IMR-90 (cell line): ENCODE results near the gene C1GALT1. TPM values are rescaled to one million over a fixed set of nuclear protein-coding genes. Genes with fewer than 3 reads are reported as not detected.

Experiments used
- ATAC-seq: fragments of 200-7000 bp; cut with Tn5 transposase; 2 replicates; pipeline ENCODE4 v1.9.1; 2020; ENCODE audit warnings: low read depth, mild to moderate bottlenecking, moderate library complexity
- BruUV-seq: library from RNA; stranded (reverse); fragments of 400-500 nt; replicated peaks from 2 replicates; lab custom pipeline; 2021; lab: Mats Ljungman, UMichigan
- CTCF ChIA-PET: fragments of 300-600 bp; formaldehyde crosslinking; extraction: SDS; loops from one replicate; lab custom pipeline; 2021; ENCODE audit warnings: antibody characterized with exemption; lab: Yijun Ruan, JAX
- POLR2A ChIA-PET: fragments of 300-600 bp; sonication (Branson Sonifier 250); formaldehyde crosslinking; loops from one replicate; lab custom pipeline; 2022; ENCODE audit warnings: antibody characterized with exemption; ENCODE audit not compliant: unreplicated experiment; lab: Charles Lee
- DNase-seq: peaks from one replicate; pipeline ENCODE4 v3.0.0; 2013
- H2AFZ ChIP-seq: replicated peaks from 2 replicates; pipeline ENCODE3; 2013; ENCODE audit warnings: low read length, mild to moderate bottlenecking; ENCODE audit not compliant: poor library complexity
- H2AK5ac ChIP-seq: 2 replicates; pipeline ENCODE4 v1.6.1; 2013; ENCODE audit warnings: low read depth, low read length, inconsistent platforms
- H2AK9ac ChIP-seq: replicated peaks from 2 replicates; pipeline ENCODE3; 2013; ENCODE audit warnings: mild to moderate bottlenecking, low read depth, low read length, moderate library complexity; ENCODE audit not compliant: poor library complexity
- H2BK120ac ChIP-seq: 2 replicates; pipeline ENCODE4 v1.6.1; 2013; ENCODE audit warnings: low read depth, low read length, inconsistent platforms
- H2BK15ac ChIP-seq: 3 replicates; pipeline ENCODE4 v1.6.1; 2013; ENCODE audit warnings: low read depth, low read length, inconsistent platforms
- H2BK20ac ChIP-seq: 2 replicates; pipeline ENCODE4 v1.6.1; 2013; ENCODE audit warnings: low read depth, mild to moderate bottlenecking, inconsistent platforms, low read length, moderate library complexity
- H2BK5ac ChIP-seq: 2 replicates; pipeline ENCODE4 v1.6.1; 2013; ENCODE audit warnings: mild to moderate bottlenecking, low read depth, low read length, inconsistent platforms; ENCODE audit not compliant: poor library complexity, severe bottlenecking
- H3K14ac ChIP-seq: replicated peaks from 2 replicates; pipeline ENCODE4 v1.6.1; 2013; ENCODE audit warnings: low read depth, low read length, inconsistent platforms
- H3K18ac ChIP-seq: 2 replicates; pipeline ENCODE4 v1.6.1; 2013; ENCODE audit warnings: low read depth, low read length, control low read depth
- H3K23ac ChIP-seq: 2 replicates; pipeline ENCODE4 v1.6.1; 2013; ENCODE audit warnings: low read depth, low read length, inconsistent platforms
- H3K27ac ChIP-seq: 2 replicates; pipeline ENCODE4 v1.5.1; 2013; ENCODE audit warnings: mild to moderate bottlenecking, control low read depth, low read length; ENCODE audit not compliant: insufficient read depth
- H3K27me3 ChIP-seq: 2 replicates; pipeline ENCODE4 v1.6.1; 2013; ENCODE audit warnings: low read length; ENCODE audit not compliant: control insufficient read depth, insufficient read depth
- H3K36me3 ChIP-seq: 2 replicates; pipeline ENCODE4 v1.6.1; 2013; ENCODE audit warnings: low read length, mixed read lengths; ENCODE audit not compliant: control insufficient read depth, insufficient read depth
- H3K4ac ChIP-seq: 2 replicates; pipeline ENCODE4 v1.6.1; 2013; ENCODE audit warnings: low read depth, low read length, inconsistent platforms
- H3K4me1 ChIP-seq: 2 replicates; pipeline ENCODE4 v1.6.1; 2013; ENCODE audit warnings: low read length, mixed read lengths; ENCODE audit not compliant: control insufficient read depth, insufficient read depth
- H3K4me2 ChIP-seq: 2 replicates; pipeline ENCODE4 v1.6.1; 2013; ENCODE audit warnings: low read depth, mild to moderate bottlenecking, control low read depth, low read length, moderate library complexity
- H3K4me3 ChIP-seq: 2 replicates; pipeline ENCODE4 v1.5.1; 2013; ENCODE audit warnings: low read depth, mild to moderate bottlenecking, control low read depth, low read length, moderate library complexity; ENCODE audit not compliant: insufficient read depth
- H3K56ac ChIP-seq: 2 replicates; pipeline ENCODE4 v1.6.1; 2013; ENCODE audit warnings: low read length, inconsistent platforms; ENCODE audit not compliant: insufficient read depth; ENCODE audit errors: extremely low read depth
- H3K79me1 ChIP-seq, 2 experiments: 2 replicates each; pipeline ENCODE4 v1.6.1; 2013; ENCODE audit warnings: low read length in 2 of 2, inconsistent platforms in 1 of 2, low read depth in 1 of 2
- H3K9ac ChIP-seq: 2 replicates; pipeline ENCODE4 v1.6.1; 2013; ENCODE audit warnings: low read depth, low read length, control low read depth
- H3K9me1 ChIP-seq: 2 replicates; pipeline ENCODE4 v1.6.1; 2013; ENCODE audit warnings: low read length, inconsistent platforms; ENCODE audit not compliant: insufficient read depth
- H3K9me3 ChIP-seq: 2 replicates; pipeline ENCODE4 v1.6.1; 2013; ENCODE audit warnings: low read length; ENCODE audit not compliant: control insufficient read depth, insufficient read depth
- H4K20me1 ChIP-seq: 2 replicates; pipeline ENCODE4 v1.6.1; 2013; ENCODE audit warnings: low read length, inconsistent platforms; ENCODE audit not compliant: insufficient read depth
- H4K5ac ChIP-seq: 2 replicates; pipeline ENCODE4 v1.6.1; 2013; ENCODE audit warnings: mild to moderate bottlenecking, low read depth, low read length, control low read depth
- H4K8ac ChIP-seq, 2 experiments: 2 replicates each; pipeline ENCODE4 v1.6.1; 2013; ENCODE audit warnings: low read depth in 2 of 2, low read length in 2 of 2, control low read depth in 1 of 2, inconsistent platforms in 1 of 2
- H4K91ac ChIP-seq: 2 replicates; pipeline ENCODE4 v1.6.1; 2013; ENCODE audit warnings: low read depth, low read length, inconsistent platforms; ENCODE audit not compliant: insufficient read depth
- CEBPB ChIP-seq: IDR thresholded peaks from 2 replicates; pipeline ENCODE4 v1.6.1; 2012; ENCODE audit warnings: low read depth, low read length, improper control_type of control experiment
- FOS ChIP-seq: fragments of 150-350 bp; IDR thresholded peaks from 2 replicates; pipeline ENCODE4 v1.6.1; 2016; ENCODE audit warnings: low read depth, low read length
- MXI1 ChIP-seq: IDR thresholded peaks from 2 replicates; pipeline ENCODE4 v1.6.1; 2012; ENCODE audit warnings: low read depth, mild to moderate bottlenecking, low read length, moderate library complexity, borderline replicate concordance
- RAD21 ChIP-seq: IDR thresholded peaks from 2 replicates; pipeline ENCODE4 v1.6.1; 2012; ENCODE audit warnings: low read length, improper control_type of control experiment
- RCOR1 ChIP-seq: IDR thresholded peaks from 2 replicates; pipeline ENCODE4 v1.6.1; 2012; ENCODE audit warnings: mild to moderate bottlenecking, low read length, improper control_type of control experiment; ENCODE audit not compliant: insufficient replicate concordance
- WGBS, 2 experiments: methylation state at CpG; one replicate each; pipeline versions ENCODE4 v1.1.5 to v1.1.7; 2013; ENCODE audit warnings: missing lambda C conversion rate in 2 of 2; ENCODE audit not compliant: insufficient read length in 1 of 2; ENCODE audit errors: extremely low coverage in 2 of 2; 5-methylcytosine and 5-hydroxymethylcytosine counted together
- dilution Hi-C: fragments of 300-500 bp; cut with HindIII; formaldehyde crosslinking; loops from one replicate; pipeline ENCODE4 v1.14.3; 2018; ENCODE audit warnings: low sequenced_read_pairs; ENCODE audit not compliant: unreplicated experiment
- in situ Hi-C: fragments of 300-500 bp; cut with MboI; formaldehyde crosslinking; loops from 3 replicates; pipeline ENCODE4 v1.14.3; 2019; ENCODE audit warnings: low sequenced_read_pairs, inconsistent platforms, mixed read lengths
- intact Hi-C: fragments of 100-400 bp; cut with micrococcal nuclease; formaldehyde crosslinking; loops from 2 replicates; pipeline ENCODE4 v1.10.0; 2022
- polyA plus RNA-seq, 3 experiments: library from polyadenylated mRNA; depleted of rRNA; stranded (reverse); fragments of >200 nt; gene quantifications; 2 replicates each; pipeline ENCODE4 v1.2.3, GENCODE V29; 2012; ENCODE audit warnings: low replicate concordance in 1 of 3
- total RNA-seq: library from RNA; depleted of rRNA; stranded (reverse); fragments of >200 nt; gene quantifications from 2 replicates; pipeline ENCODE4 v1.2.3, GENCODE V29; 2012
- TF ChIP-seq, protein P1 (sequence below): fragments of 150-350 bp; IDR thresholded peaks from 2 replicates; pipeline ENCODE4 v1.6.1; 2017; ENCODE audit warnings: mild to moderate bottlenecking, antibody characterized with exemption, low read length, low read depth

C1GALT1 gene
- total and polyA plus RNA-seq, 2 of the 4 experiments (the other 2 are of a cell fraction): 11.6 to 12.2 TPM

DNA sequence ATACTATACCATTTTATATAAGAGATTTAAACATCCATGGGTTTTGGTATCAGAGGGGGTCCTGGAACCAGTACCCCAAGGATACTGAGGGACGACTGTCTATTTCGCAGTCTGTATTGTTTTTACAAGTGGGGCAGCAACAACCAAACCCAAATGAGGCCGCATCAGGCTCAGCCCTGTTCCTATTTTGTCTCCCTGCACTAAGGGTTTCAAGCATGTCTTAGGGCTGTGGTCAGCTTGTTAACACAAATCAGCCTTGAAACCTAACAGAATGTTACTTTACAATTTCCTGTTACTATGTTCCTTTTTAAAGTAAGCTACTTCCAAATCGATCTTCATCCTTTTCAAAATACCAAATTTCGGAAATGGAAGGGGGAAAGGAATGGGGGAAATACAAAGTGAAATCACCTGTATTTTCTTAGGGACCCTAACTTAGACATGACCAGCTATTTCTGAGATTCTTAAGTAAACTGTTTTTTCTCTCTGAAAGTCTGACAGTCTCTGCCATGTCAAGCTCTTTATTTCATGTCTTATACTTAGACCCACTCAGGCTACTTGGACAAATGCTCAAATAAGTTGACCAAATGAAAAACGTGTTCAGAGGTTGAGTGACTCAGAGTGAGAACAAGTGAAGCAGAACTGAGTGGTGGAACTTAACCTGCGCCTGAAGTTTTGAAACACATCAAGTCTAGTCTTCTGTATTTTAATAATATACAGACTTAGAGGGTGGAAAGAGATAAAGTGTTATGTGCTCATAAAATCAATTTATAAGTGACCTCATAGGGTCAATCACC lies 75.8 kb downstream of the C1GALT1 start:
- Histone ChIP-seq H2BK5ac (no peak overlapping the region), H3K23ac (no peak overlapping the region), H3K79me1 (no peaks in the 10 kb centered on the region), H3K4me2 (no peak overlapping the region), H2BK120ac (no peak overlapping the region), H3K4me3 (no peak overlapping the region), H2AK9ac (no peak overlapping the region), H4K91ac (no peak overlapping the region), H4K5ac (no peak overlapping the region), H2AK5ac (no peak overlapping the region), H3K4me1 (no peaks in the 10 kb centered on the region), H3K27me3 (no peaks in the 10 kb centered on the region), H3K14ac (no peak overlapping the region), H3K18ac (no peak overlapping the region), H2BK15ac (no peak overlapping the region), H4K8ac (no peak overlapping the region), H4K20me1 (no peaks in the 10 kb centered on the region), H3K4ac (no peak overlapping the region), H3K56ac (no peak overlapping the region), H2AFZ (no peak overlapping the region), H3K9me3 (no peaks in the 10 kb centered on the region), H3K9me1 (no peaks in the 10 kb centered on the region), H3K27ac (no peak overlapping the region), H2BK20ac (no peak overlapping the region), H3K36me3 (no peaks in the 10 kb centered on the region), H3K9ac (no peak overlapping the region)
- 100% methylated on average over 1 of the region's 7 CpGs; no CpG with 5 or more reads in 1 of the 2 experiments for WGBS, 2 experiments
- intact Hi-C loops: no loop called here
- ATAC-seq (peak; percentile 21), DNase-seq (peak; percentile 5)
- ChIA-PET POLR2A (interaction anchor here (0.6 kb wide), 1 partner anchor 9 kb away, joined by 3 read pairs; no protein-coding TSS in a partner anchor), CTCF (interaction anchor here (0.6 kb wide), 1 partner anchor 932 kb away, joined by 10 read pairs; no protein-coding TSS in a partner anchor)
- in situ Hi-C loops: no loop called here
- TF ChIP-seq RCOR1 (no peak), MXI1 (no peak), CEBPB (no peak), RAD21 (no peak), FOS (no peak)
- TF ChIP-seq, protein P1, sequence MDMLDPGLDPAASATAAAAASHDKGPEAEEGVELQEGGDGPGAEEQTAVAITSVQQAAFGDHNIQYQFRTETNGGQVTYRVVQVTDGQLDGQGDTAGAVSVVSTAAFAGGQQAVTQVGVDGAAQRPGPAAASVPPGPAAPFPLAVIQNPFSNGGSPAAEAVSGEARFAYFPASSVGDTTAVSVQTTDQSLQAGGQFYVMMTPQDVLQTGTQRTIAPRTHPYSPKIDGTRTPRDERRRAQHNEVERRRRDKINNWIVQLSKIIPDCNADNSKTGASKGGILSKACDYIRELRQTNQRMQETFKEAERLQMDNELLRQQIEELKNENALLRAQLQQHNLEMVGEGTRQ: no peak
- dilution Hi-C loops: no loop called here
- BruUV-seq: no TSS peak
